SK-N-MC (cell line): ENCODE measurements around the gene AGMO.

Experiments
- EZH2 ChIP-seq: fragments of 200-600 bp; sonication (generic); IDR thresholded peaks from one replicate; pipeline ENCODE4 v1.6.1; 2017; ENCODE audit warnings: antibody characterized with exemption
- POLR2AphosphoS5 ChIP-seq: IDR thresholded peaks from 2 replicates; pipeline ENCODE4 v1.6.1; 2012; ENCODE audit warnings: mild to moderate bottlenecking, low read depth, low read length, borderline replicate concordance

DNA sequence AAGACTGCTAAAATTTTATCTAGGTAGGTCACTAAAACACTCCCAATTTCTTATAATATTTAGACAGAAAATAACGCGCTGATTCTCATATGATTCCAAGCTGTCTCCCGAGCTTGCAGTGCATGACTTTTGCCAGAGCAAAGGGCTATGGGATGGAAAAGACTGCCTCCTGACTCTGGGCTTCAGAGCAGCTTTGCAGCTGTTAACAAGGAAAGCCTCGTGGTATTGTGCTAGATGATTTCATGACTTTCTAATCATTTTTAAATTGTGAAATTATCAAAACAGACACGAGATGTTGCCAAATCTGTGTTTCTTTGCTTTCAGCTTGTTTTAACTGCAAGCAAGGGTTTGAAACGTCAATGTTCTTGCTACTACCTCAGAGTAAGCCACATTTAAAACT, 238.3 kb downstream of the AGMO start:
- no peak for TF ChIP-seq EZH2
- no peak for TF ChIP-seq POLR2AphosphoS5
